NT2/D1 (cell line): ENCODE results near the gene MALL.

ENCODE experiments used
- SUZ12 ChIP-seq: IDR thresholded peaks from 2 replicates; pipeline ENCODE4 v1.6.1; 2011; ENCODE audit not compliant: insufficient read length, insufficient read depth; ENCODE audit errors: extremely low read depth
- YY1 ChIP-seq: IDR thresholded peaks from 2 replicates; pipeline ENCODE4 v1.6.1; 2011; ENCODE audit not compliant: insufficient read length, insufficient read depth
- ZNF274 ChIP-seq: IDR thresholded peaks from 2 replicates; pipeline ENCODE4 v1.6.1; 2011; ENCODE audit warnings: mild to moderate bottlenecking, low read depth, low read length

DNA sequence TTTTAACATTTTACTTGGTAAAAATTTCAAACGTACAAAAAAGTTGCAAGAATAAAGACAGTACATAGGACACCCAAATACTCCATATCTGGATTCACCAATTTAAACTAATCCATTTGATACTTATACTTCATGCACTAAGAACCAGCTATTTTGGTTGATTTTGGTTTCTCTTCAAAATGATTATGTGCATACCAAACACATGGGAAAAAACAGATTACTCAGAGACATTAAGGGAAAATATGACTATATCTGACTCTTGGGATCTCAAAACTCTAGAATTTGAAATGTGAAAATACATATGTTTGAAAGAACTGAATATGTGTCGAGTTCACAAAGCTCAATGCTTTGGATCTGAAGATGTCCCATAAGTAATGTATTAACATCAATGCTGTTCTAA lies 15.5 kb upstream of the MALL start:
- no peak for TF ChIP-seq YY1
- TF ChIP-seq ZNF274: no peak
- TF ChIP-seq SUZ12: no peak
